ENCODE data around the gene CDKN1A.

CDKN1A gene

GRCh38 chr6:36733300-36733699 is 54.8 kb downstream of the CDKN1A start:
- FAIRE-seq (peak; percentile 28), DNase-seq (ENCODE audit: insufficient read length, low spot score) (no peak)
- TF ChIP-seq POLR2A (IDR thresholded peaks at IDR 0.05; ENCODE audit: low read depth, low read length) (no peak), POU2F2 (IDR thresholded peaks at IDR 0.05; ENCODE audit: low read depth, low read length) (no peak), TAF1 (IDR thresholded peaks at IDR 0.05; ENCODE audit: low read depth, low read length) (no peak), POLR2AphosphoS5 (IDR thresholded peaks at IDR 0.05; ENCODE audit: low read depth, low read length) (no peak), SPI1 (IDR thresholded peaks at IDR 0.05; ENCODE audit: low read depth, low read length) (no peak), PAX5 (IDR thresholded peaks at IDR 0.05; ENCODE audit: insufficient read depth, low read length, severe bottlenecking) (no peak)

- TF ChIP-seq POLR2A (IDR thresholded peaks at IDR 0.05; ENCODE audit: low read depth, low read length): no peak
- no peak for TF ChIP-seq PAX5 (IDR thresholded peaks at IDR 0.05; ENCODE audit: insufficient read depth, low read length, severe bottlenecking)
- no peak for TF ChIP-seq POLR2AphosphoS5 (IDR thresholded peaks at IDR 0.05; ENCODE audit: low read depth, low read length)
- no peak for DNase-seq (ENCODE audit: insufficient read length, low spot score)
- FAIRE-seq: no peak
Observed at GRCh38 chr6:36734486-36735060, 56.1 kb downstream of the CDKN1A start.

- FAIRE-seq (peak; percentile 98), DNase-seq (ENCODE audit: insufficient read length, low spot score) (peak; percentile 41)
- TF ChIP-seq POLR2AphosphoS5 (IDR thresholded peaks at IDR 0.05; ENCODE audit: low read depth, low read length): no peak
Observed at GRCh38 chr6:36735110-36736071, 56.9 kb downstream of the CDKN1A start.
